SIG-M5 (cell line): ENCODE data around the gene CHST11.
"Not testable (repeated sequence)": the region's sequence is repeated elsewhere in the genome, so short reads cannot be mapped to it uniquely, and the experiment has no call there.

Source experiments
- DNase-seq: peaks from one replicate; lab custom pipeline; 2025; lab: John Stamatoyannopoulos, UW

CHST11 gene

DNA sequence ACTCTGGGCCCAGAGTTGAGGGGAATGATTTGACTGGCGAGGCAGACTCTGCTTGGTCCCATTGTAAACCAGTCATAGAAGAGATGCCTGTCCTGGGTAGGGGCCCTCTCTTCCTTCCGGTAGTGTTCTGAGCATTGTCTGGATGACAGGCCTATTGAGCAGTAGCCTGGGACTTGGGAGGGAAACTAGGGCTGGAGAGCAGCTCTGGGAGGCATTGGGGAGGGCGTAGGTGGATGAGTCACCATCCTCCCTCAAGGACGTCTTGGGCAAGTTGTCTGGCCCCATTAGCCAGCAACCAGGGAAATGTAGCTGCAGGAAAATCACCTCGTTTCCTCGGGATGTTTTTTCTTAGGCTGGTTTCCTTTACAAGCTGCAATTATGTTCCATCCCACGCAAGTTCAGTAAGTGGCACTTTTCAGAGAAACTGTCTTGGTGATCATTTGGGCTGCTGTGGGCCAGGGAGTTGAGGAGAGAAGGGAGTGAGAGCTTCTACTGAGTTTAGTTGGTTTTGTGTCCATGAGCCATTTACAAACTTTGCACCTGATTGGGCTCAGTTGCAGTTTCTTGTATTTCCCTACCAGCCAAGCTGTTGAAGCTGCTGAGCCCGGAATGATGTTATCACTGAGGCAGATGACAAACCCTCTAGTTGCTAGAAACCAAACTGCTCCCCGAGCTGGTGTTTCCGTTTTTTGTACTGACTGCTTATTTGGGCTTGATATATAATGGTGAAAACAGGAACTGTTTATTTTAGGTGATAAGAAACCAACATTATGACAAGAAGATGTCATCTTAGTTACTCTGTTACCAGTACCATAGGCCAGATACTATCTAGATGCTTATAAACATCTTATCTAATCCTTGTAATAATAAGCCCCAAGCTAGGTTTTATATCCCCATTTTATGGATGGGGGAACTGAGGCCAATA, 147.6 kb downstream of the CHST11 start:
- peak; percentile 71 for DNase-seq

DNA sequence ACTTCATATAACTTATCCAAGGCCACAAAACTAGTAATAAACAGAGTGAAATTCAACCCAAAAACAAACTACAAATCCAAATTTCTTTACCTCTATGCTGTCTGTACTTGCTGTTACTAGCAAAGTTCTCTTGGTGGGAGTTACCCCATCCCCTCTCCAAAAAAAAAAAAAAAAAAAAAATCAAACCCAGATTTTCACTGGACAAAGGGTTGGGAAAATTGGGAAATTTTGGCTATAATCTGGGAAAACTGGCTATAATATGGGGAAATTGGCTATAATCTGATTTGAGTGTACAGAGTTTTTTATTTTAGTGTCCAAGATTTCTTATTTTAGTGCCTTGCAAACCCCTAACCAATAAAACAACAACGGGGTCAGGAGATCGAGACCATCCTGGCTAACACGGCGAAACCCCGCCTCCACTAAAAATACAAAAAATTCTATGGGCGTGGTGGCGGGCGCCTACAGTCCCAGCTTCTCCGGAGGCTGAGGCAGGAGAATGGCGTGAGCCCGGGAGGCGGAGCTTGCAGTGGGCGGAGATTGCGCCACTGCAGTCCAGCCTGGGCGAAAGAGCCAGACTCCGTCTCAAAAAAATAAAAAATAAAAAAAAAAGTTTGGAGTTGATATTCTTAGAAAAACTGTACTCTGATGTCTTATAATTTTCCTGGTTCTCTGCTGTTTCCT, 148.4 kb downstream of the CHST11 start:
- DNase-seq: no peak

DNA sequence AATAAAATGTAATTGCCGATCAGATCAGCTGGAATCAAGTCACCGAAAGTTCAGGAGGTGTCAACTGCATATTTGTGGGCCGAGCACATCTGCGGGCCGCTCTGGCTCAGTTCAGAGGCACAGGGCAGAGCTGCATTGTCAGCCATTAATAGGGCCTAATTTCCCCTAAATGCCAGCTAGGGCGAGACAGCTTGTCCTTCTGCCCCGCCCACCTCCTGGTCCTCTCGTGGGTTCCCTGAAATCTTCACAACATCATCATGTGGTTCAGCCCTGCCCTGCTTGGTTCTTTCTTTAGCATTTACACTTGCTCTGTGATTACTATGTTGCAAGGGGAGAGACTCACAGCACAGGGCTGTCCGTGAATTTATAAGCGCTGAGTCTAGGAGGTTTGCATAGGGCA, 148.9 kb downstream of the CHST11 start:
- DNase-seq: no peak

GRCh38 chr12:104608998-104609397, 152.2 kb downstream of the CHST11 start:
- no peak for DNase-seq

GRCh38 chr12:104609445-104609844, 152.7 kb downstream of the CHST11 start:
- DNase-seq: no peak

DNA sequence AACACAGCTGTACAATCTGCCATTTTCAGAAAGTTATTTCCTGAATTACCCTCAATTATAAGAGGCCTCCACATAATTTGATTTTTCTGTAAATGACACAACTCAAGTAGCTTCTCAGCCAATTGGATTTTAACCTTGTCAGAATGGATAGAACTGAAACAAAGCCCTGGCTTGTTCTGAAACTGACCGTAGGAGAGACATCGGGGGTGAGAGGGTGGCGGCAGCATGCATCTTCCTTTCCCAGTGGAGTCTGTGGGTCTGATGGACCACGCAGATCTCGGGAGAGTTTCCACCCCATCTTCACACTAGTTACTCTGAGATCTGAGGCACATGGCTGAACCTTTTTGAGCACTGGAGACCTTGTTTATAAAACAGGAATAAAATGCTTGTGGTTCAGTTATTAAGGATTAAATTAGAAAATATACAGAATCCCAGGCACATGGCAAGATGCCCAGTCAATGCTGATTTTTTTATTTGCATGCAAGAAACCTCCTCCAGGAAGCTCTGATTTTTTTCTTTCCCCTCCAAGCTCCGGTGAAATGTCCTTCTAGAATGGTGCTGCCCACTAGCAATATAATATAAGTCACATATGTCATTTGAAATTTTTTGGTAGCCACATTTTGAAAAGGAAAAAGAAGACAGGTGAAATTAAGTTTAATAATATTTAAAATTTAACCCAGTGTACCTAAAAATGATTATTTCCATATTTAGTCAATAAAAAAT, 153.9 kb downstream of the CHST11 start:
- DNase-seq: no peak

GRCh38 chr12:104611671-104612070, 154.9 kb downstream of the CHST11 start:
- DNase-seq: no peak

GRCh38 chr12:104613372-104613771, 156.6 kb downstream of the CHST11 start:
- not testable (repeated sequence) for DNase-seq

- DNase-seq: no peak
Measured at GRCh38 chr12:104615048-104615561, 158.4 kb downstream of the CHST11 start.

DNA sequence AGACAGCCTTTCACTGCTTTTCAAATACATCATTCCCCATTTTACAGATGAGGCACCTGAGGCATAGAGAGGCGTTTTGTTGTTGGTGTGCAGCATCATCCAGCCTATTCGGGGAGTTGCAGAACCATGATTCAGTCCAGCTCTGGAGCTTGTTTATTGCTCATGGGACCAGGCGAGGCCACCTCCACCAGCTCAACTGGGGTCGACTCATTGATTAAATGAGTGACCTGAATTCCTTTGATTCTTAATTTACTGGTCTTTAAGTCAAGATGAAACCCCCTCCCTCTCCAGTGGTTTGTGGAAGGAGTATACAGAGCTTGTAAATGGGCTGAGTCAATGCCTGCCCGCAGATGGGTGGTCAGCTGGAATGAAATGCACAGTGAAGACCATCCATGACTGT, 161.9 kb downstream of the CHST11 start:
- no peak for DNase-seq

DNA sequence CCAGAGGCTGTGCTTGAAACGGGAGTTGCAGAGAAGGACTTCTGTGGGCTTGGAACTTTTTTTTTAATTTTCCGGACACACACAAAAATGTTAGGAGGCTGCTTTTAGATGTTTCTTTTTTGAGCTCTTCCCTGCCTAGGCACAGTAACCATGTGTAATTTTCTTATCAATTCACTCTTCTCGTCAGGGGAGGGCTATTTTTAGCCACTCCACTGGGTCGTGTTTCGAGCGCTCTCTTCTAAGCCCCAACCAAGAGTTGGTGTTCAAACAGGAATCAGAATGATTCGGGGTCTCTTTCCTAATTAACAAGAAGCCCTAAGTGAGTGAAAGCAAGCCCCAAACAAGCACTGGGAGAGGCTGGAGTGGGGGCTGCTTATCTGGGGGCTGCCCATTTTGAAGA, 162.6 kb downstream of the CHST11 start:
- DNase-seq: no peak

DNA sequence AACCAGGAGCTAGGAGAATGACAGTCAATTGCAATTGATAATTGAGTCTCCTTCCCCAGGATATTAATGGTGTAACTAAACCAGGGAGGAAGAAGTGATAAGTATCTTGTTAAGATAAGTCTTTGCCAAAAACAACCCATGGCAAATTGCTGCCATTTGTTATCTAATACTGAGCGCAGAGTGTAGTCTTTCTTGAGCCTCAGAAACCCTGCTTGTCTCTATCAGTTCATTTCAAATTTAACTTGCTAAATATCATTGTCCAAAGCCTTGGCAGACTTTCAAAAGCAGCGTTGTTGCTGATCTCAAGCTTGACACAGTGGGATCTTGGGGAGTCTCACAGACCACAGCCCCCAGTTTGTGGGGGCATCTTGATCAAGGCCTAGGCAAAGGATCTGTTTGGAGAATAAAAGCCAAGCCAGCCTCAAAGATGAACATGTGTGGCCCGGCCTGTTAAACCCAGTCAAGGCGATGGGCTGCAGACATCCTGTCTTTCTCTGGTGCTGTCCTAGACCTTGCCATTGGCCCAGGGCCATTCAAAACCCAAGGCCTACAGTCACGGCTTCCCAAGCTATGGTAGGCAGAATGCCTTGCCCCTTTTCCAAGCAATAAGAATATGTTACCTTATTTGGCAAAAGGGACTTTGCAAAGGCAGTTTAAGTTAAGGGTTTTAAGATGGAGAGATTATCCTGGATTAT, 164.2 kb downstream of the CHST11 start:
- DNase-seq: no peak

DNA sequence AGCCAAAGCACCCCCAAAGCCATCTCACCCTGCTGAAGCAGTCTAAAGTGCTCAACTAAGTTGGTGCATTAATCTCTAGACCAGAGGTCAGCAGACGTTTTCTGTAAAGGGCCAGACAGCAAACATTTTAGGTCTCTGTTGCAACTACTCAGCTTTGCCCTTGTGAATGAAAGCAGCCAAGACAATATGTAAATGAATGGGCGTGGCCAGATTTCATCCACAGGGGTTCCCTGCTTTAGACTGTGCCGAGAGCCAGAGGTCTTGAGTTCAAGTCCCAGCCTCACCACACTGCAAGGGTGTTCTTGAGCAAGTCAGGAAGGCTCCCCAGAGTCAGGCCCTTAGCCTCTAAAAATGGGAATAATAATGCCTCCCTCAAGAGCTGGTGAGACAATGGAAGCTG, 166.2 kb downstream of the CHST11 start:
- no peak for DNase-seq

GRCh38 chr12:104623883-104624282, 167.1 kb downstream of the CHST11 start:
- no peak for DNase-seq

DNA sequence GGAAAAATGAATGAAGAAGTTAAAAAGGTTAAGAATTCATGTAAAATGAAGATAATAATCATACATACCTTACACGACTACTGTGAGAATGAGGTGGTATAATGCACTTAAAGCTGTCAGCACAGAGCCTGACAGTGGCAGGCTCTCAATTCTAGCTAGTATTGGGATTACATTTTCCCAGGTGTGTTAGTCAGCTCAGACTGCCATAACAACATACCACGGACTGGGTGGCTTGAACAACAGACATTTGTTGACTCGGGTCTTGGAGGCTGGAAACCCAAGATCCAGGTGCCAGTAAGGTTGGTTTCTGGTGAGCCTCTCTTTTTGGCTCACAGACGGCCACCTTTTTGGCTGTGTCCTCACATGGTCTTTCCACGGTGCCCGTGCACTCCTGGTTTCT, 167.8 kb downstream of the CHST11 start:
- no peak for DNase-seq

- no peak for DNase-seq
Measured at GRCh38 chr12:104626069-104626837, 169.5 kb downstream of the CHST11 start.

DNA sequence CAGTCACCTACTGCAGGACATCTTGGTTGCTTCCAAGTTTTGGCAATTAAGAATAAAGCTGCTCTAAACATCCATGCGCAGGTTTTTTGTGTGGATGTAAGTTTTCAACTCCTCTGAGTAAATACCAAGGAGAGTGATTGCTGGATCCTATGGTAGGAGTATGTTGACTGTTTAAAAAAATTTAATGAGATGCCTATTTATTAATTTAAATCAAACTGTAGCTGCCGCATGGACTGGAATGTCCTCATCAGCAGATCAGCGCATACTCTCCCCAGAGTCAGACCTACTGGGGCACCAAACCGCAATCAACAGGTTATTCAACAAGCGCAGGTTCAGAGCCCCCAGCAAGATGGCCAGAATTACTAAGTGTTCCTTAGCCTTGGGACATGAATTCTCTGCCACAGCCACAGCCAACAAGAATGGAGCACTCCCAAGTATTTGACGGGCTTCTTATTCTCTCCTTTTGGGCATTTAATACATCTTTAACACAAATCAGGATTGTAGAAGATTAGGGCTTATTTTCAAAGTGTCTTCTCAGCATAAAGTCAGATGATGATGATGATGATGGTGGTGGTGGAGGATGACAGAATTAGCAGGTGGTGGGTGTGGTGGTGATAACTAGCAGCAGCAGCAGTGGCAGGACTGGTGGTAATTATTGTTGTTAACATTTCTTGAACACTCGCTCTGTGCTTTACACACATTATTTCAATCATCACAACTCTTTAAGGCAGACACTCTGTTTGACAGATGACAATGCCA, 170.7 kb downstream of the CHST11 start:
- DNase-seq: no peak

DNA sequence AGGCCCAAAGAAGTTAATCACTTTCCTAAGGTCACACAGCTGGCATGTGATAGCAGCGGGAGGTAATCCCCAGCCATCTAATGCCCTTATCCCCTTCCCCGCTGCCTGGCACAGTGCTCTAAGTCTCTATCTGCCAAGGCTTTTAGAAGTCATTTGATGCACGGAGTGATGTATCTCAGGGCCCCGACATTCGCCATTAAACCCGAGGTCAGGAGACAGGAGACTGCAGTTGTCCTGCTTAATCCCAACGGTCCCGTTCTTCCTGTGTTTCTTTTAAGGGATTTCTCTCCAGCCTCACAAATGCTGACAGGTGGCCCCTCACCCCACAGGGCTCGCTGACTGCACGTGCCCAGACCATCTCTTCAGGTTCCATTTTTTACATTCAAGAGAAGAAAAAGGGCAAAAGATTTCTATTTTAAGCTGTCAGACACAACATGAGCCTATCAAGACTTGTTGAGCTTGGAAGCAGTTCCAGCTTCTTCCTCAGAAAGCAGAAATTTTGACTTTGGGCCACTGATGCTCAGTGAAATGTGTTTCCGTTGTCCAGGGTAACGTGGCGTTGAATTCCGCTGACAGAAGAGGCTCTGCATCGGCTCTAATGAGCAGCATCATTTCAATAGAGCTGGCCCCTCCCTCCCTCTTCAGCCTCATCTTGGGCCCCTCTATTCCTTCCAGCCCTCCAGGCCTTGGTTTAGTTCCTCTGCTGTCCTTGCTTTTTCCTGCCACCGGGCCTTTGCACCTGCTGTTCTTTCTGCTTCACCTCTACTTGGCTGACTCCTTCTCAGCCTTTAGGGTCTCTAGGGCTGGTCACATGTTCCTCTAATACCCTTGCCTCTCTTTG, 171.5 kb downstream of the CHST11 start:
- DNase-seq: no peak

GRCh38 chr12:104628831-104629135, 172.0 kb downstream of the CHST11 start:
- DNase-seq: no peak
